Panc1 (cell line): Measurements from ENCODE around the gene CSTA. TPM values are rescaled to one million over a fixed set of nuclear protein-coding genes. Genes with fewer than 3 reads are reported as not detected.

ENCODE experiments used
- ATAC-seq: fragments of 200-7000 bp; cut with Tn5 transposase; 2 replicates; pipeline ENCODE4 v1.9.1; 2020; ENCODE audit warnings: mild to moderate bottlenecking, moderate library complexity
- BruUV-seq: library from RNA; stranded (reverse); fragments of 400-500 nt; replicated peaks from 2 replicates; lab custom pipeline; 2021; lab: Mats Ljungman, UMichigan
- CTCF ChIA-PET: fragments of 300-600 bp; sonication (Branson Sonifier 250); formaldehyde crosslinking; loops from one replicate; lab custom pipeline; 2022; ENCODE audit warnings: antibody characterized with exemption; lab: Charles Lee
- POLR2A ChIA-PET: fragments of 300-600 bp; sonication (Branson Sonifier 250); formaldehyde crosslinking; loops from one replicate; lab custom pipeline; 2022; ENCODE audit warnings: antibody characterized with exemption; lab: Charles Lee
- DNase-seq: peaks from one replicate; pipeline ENCODE4 v3.0.0-alpha.2; 2010; ENCODE audit warnings: low read depth, low spot score
- H3K27ac ChIP-seq: 2 replicates; pipeline ENCODE4 v1.5.1; 2011; ENCODE audit warnings: mild to moderate bottlenecking, low read length, inconsistent platforms
- H3K27me3 ChIP-seq: fragments of 200-500 bp; sonication (Bioruptor generic); 2 replicates; pipeline ENCODE4 v1.6.0; 2014; ENCODE audit warnings: low read length, inconsistent platforms; ENCODE audit not compliant: control insufficient read depth, insufficient read depth
- H3K36me3 ChIP-seq: fragments of 200-500 bp; sonication (Bioruptor generic); 2 replicates; pipeline ENCODE4 v1.5.1; 2014; ENCODE audit warnings: inconsistent platforms, mild to moderate bottlenecking, low read length, moderate library complexity; ENCODE audit not compliant: control insufficient read depth, insufficient read depth
- H3K4me1 ChIP-seq: 2 replicates; pipeline ENCODE4 v1.5.1; 2011; ENCODE audit warnings: inconsistent platforms, mild to moderate bottlenecking, low read length, moderate library complexity; ENCODE audit not compliant: control insufficient read depth, insufficient read depth
- H3K4me3 ChIP-seq, 2 experiments: 2 replicates each; pipeline ENCODE4 v1.5.1; 2011 to 2012; ENCODE audit warnings: low read depth in 2 of 2, low read length in 2 of 2, mild to moderate bottlenecking in 2 of 2, inconsistent platforms in 1 of 2, moderate library complexity in 1 of 2
- H3K9me3 ChIP-seq: fragments of 200-500 bp; sonication (Bioruptor generic); 2 replicates; pipeline ENCODE4 v1.5.1; 2014; ENCODE audit warnings: low read depth, mild to moderate bottlenecking, inconsistent platforms, low read length, moderate library complexity; ENCODE audit not compliant: control insufficient read depth, insufficient read depth
- POLR2AphosphoS5 ChIP-seq: IDR thresholded peaks from 2 replicates; pipeline ENCODE4 v1.6.1; 2012; ENCODE audit warnings: mild to moderate bottlenecking, low read depth, low read length, moderate library complexity
- REST ChIP-seq, 2 experiments: IDR thresholded peaks; 2 replicates each; pipeline ENCODE4 v1.6.1; 2011 to 2012; ENCODE audit warnings: low read depth in 2 of 2, control low read depth in 1 of 2, low read length in 1 of 2, mild to moderate bottlenecking in 1 of 2, moderate library complexity in 1 of 2; ENCODE audit not compliant: insufficient read depth in 1 of 2
- SIN3A ChIP-seq: IDR thresholded peaks from 2 replicates; pipeline ENCODE4 v1.6.1; 2012; ENCODE audit warnings: low read depth, mild to moderate bottlenecking, low read length, moderate library complexity, borderline replicate concordance; ENCODE audit not compliant: insufficient read depth
- TCF7L2 ChIP-seq: IDR thresholded peaks from 2 replicates; pipeline ENCODE4 v1.6.1; 2011; ENCODE audit warnings: mild to moderate bottlenecking, low read depth, low read length, inconsistent platforms
- in situ Hi-C: cut with HindIII; loops from 2 replicates; pipeline ENCODE4 v1.10.0; 2016; ENCODE audit warnings: low sequenced_read_pairs, low pct_unique_long_range_greater_than_20kb
- intact Hi-C: fragments of 100-400 bp; cut with micrococcal nuclease; formaldehyde crosslinking; loops from one replicate; pipeline ENCODE4 v1.10.0; 2022; ENCODE audit not compliant: unreplicated experiment
- total RNA-seq: library from RNA; stranded (reverse); gene quantifications from one replicate; pipeline ENCODE4 v1.2.1, GENCODE V29; 2021; ENCODE audit not compliant: unreplicated experiment
- TF ChIP-seq, protein P1 (sequence below): fragments of 450-650 bp; IDR thresholded peaks from 2 replicates; pipeline ENCODE4 v1.5.1; 2017; ENCODE audit warnings: mild to moderate bottlenecking

Gene CSTA
- total RNA-seq, 1 experiment from 2014 or later = not detected

DNA sequence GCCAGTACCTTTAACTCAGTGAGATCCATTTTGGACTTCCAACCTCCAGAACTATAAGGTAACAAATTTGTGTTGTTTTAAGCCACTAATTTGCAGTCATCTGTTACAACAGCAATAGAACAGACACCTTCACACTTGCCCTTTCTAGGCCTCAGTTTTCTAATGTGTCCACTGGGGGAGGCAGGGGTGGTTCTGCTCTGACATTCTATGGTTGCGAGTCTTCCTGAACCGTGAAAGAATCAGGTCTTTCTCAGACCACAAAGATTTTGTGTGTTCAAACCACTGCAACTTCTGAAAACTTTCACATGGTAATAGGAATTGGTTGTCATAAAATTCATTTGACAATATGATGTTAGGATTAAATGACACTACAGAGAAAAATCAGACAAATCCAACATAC, 26.8 kb upstream of the CSTA start:
- no peaks in the 10 kb centered on the region for H3K9me3 ChIP-seq
- ATAC-seq (no peak), DNase-seq (no peak)
- ChIA-PET CTCF (no interaction called here), POLR2A (no interaction called here)
- H3K27me3 ChIP-seq = peaks cover 2% of the 10 kb centered on the region; the same call in 1 of the 2 replicates
- in situ Hi-C loops = no loop called here
- H3K4me3 ChIP-seq = no peak overlapping the region
- no peak overlapping the region for H3K27ac ChIP-seq
- TF ChIP-seq SIN3A (no peak), TCF7L2 (no peak), POLR2AphosphoS5 (no peak), REST (IDR thresholded peaks at IDR 0.05; ENCODE audit: insufficient read depth in 1 of 2, low read depth in 2 of 2, low read length in 1 of 2) (no peak)
- TF ChIP-seq, protein P1, sequence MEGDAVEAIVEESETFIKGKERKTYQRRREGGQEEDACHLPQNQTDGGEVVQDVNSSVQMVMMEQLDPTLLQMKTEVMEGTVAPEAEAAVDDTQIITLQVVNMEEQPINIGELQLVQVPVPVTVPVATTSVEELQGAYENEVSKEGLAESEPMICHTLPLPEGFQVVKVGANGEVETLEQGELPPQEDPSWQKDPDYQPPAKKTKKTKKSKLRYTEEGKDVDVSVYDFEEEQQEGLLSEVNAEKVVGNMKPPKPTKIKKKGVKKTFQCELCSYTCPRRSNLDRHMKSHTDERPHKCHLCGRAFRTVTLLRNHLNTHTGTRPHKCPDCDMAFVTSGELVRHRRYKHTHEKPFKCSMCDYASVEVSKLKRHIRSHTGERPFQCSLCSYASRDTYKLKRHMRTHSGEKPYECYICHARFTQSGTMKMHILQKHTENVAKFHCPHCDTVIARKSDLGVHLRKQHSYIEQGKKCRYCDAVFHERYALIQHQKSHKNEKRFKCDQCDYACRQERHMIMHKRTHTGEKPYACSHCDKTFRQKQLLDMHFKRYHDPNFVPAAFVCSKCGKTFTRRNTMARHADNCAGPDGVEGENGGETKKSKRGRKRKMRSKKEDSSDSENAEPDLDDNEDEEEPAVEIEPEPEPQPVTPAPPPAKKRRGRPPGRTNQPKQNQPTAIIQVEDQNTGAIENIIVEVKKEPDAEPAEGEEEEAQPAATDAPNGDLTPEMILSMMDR = no peak
- H3K36me3 ChIP-seq = no peaks in the 10 kb centered on the region
- no TSS peak for BruUV-seq
- intact Hi-C loops = loop anchor here (10.0 kb wide), 1 partner anchor 753 kb away; the partner anchor contains the start of gene POLQ
- no peaks in the 10 kb centered on the region for H3K4me1 ChIP-seq

DNA sequence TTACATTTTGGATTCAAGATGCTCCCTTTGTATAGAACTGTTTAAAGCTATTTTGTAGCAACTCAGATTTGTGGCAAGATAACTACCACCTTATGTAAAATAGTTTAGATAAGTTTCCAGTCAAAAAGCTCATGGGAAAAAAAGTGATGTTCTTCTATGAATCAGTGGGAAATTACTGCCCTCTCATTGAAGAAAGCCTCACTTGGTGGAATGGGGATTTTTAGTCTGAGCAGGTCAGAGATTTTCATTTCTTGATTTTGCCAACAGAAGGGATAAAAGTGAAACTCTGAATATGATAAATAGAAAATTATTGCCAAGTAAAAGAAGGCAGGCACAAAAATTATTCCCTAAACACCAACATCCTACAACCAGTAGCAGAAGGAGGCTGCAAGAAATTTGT, 25.8 kb upstream of the CSTA start:
- no TSS peak for BruUV-seq
- Histone ChIP-seq H3K4me3 (no peak overlapping the region), H3K9me3 (no peaks in the 10 kb centered on the region), H3K36me3 (no peaks in the 10 kb centered on the region), H3K27ac (no peak overlapping the region), H3K27me3 (no peaks in the 10 kb centered on the region), H3K4me1 (no peaks in the 10 kb centered on the region)
- TF ChIP-seq POLR2AphosphoS5 (no peak), TCF7L2 (no peak), SIN3A (no peak), REST (IDR thresholded peaks at IDR 0.05; ENCODE audit: insufficient read depth in 1 of 2, low read depth in 2 of 2, low read length in 1 of 2) (no peak)
- ChIA-PET POLR2A (no interaction called here), CTCF (no interaction called here)
- DNase-seq (no peak), ATAC-seq (no peak)
- intact Hi-C loops = loop anchor here (10.0 kb wide), 1 partner anchor 754 kb away; the partner anchor contains the start of gene POLQ
- in situ Hi-C loops = no loop called here
